Spleen (tissue), 7 donors: ENCODE data around the gene OR2S2.

Source experiments
- POLR2A ChIP-seq, 3 donors: fragments of 450-650 bp; IDR thresholded peaks; one replicate each; pipeline ENCODE4 v1.5.1; 2017; ENCODE audit warnings: antibody characterized with exemption in 3 of 3, mild to moderate bottlenecking in 1 of 3
- TF ChIP-seq, protein P1 (sequence below), 11 experiments: fragments of 200-600 bp in 7 of 11; fragments of 450-650 bp in 4 of 11; sonication (generic) in 4 of 11; IDR thresholded peaks in 8 of 11; conservative IDR thresholded peaks in 3 of 11; 1 replicate in 7 of 11; 2 replicates in 4 of 11; pipeline versions ENCODE4 v1.4.0 to v1.8.0; 2016 to 2021; ENCODE audit warnings: antibody characterized with exemption in 11 of 11, inconsistent platforms in 4 of 11, mild to moderate bottlenecking in 1 of 11
- donor health status: DM: no; HTN: no; CAD: no; lungs with moderate emphysema.
- donor health status: DM: no; HTN: no; CAD: no.
- donor health status: DM: no; HTN: no; CAD: no.

DNA sequence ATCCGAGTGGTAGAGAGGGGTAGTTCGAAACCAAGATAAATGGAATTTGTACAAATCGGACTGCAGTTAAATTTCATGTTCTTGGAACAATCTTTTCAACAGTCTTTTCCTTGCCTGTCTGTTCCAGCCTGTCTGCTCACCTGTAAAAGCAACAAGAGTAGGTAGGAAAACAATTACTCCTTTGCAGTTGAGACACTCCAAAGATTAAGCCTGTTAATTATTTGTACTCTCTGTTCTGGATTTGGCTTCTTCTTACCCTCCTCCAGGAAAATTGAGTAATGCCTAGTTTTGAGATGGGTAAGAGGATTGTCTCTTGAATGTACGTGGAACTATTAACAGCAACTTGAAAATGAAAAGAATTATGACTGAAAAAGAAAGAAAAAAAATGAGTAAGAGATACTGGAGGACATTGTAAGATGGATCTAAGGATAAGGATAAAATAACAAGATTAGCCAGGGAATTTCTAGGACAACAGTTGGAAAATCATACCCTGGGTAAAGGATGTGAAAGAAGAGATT is 24.3 kb downstream of the OR2S2 start:
- TF ChIP-seq, protein P1, sequence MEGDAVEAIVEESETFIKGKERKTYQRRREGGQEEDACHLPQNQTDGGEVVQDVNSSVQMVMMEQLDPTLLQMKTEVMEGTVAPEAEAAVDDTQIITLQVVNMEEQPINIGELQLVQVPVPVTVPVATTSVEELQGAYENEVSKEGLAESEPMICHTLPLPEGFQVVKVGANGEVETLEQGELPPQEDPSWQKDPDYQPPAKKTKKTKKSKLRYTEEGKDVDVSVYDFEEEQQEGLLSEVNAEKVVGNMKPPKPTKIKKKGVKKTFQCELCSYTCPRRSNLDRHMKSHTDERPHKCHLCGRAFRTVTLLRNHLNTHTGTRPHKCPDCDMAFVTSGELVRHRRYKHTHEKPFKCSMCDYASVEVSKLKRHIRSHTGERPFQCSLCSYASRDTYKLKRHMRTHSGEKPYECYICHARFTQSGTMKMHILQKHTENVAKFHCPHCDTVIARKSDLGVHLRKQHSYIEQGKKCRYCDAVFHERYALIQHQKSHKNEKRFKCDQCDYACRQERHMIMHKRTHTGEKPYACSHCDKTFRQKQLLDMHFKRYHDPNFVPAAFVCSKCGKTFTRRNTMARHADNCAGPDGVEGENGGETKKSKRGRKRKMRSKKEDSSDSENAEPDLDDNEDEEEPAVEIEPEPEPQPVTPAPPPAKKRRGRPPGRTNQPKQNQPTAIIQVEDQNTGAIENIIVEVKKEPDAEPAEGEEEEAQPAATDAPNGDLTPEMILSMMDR (IDR thresholded peaks at IDR 0.05 in 8 of 11, conservative IDR thresholded peaks at IDR 0.05 in 3 of 11) = no peak
- TF ChIP-seq POLR2A (IDR thresholded peaks at IDR 0.05) = no peak
